ENCODE results near the gene ABCD1. TPM values are rescaled to one million over a fixed set of nuclear protein-coding genes. Genes with fewer than 3 reads are reported as not detected.

Gene ABCD1
- total RNA-seq, 3 donors from 2014 or later: 13.0 to 27.3 (median 13.0) TPM

DNA sequence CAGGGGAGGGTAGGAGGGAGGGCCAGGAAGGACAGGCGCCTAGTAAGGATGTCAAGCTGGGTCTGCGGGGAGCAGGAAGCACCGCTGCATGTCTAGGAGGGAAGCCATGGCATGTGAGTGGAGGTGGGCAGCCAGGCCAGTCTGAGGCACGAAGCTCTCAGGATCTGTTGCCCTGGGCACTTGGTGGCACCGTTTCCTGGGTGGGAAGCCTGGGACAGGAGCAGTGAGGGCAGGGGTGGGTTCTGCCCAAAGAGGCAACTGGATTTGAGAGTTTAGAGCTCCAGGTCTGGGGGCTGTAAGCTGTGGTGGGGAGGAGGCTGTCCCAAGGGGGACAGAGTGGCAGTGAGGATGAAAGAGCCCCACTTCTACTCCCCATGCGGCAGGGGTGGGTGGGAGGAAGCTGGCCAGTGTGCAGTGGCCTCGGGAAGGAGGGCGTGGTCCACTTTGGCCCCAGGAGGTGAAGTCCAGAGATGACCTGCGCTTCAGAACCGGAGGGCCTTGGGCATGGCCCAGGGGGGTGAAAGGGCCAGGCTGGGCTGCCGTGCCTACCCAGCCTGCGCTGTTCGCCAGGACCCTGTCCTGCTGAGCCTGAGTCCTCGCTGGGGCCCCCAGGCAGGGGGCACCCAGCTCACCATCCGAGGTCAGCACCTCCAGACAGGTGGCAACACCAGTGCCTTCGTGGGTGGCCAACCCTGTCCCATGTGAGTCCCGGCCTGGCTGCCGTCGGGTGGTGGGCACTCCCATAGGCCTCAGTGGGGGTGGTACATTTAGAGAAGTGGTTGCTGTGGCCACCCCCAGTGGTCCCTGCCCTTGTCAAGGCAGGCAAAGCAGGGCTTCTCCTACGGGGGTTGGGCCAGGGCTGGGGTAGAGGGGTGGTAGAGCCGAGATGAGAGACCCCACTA lies 47.9 kb downstream of the ABCD1 start:
- H3K4me1 ChIP-seq (ENCODE audit: low read depth): no peaks in the 10 kb centered on the region
- H3K4me3 ChIP-seq: no peak overlapping the region
- ATAC-seq (no peak), DNase-seq (peak in 1 of 3 donors; percentile 8)
- TF ChIP-seq CTCF (IDR thresholded peaks at IDR 0.05): no peak
- H3K36me3 ChIP-seq (ENCODE audit: low read depth): no peaks in the 10 kb centered on the region
- intact Hi-C loops (cut with DNase I, micrococcal nuclease): no loop called here
- no peaks in the 10 kb centered on the region for H3K9me3 ChIP-seq

DNA sequence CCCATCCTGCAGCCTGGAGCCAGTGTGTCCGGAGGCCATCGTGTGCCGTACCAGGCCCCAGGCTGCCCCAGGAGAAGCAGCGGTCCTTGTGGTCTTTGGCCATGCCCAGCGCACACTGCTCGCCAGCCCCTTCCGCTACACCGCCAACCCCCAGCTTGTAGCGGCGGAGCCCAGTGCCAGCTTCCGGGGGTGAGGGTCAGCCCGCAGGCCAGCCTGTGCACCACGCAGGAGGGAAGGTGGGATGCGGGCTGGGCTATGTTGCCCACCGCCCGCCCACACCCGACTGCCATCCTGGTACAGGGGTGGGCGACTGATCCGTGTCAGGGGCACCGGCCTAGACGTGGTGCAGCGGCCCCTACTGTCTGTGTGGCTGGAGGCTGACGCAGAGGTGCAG lies 48.6 kb downstream of the ABCD1 start:
- Histone ChIP-seq H3K9me3 (no peaks in the 10 kb centered on the region), H3K4me1 (ENCODE audit: low read depth) (no peaks in the 10 kb centered on the region), H3K36me3 (ENCODE audit: low read depth) (no peaks in the 10 kb centered on the region), H3K4me3 (no peak overlapping the region)
- no peak for TF ChIP-seq CTCF (IDR thresholded peaks at IDR 0.05)
- peak in 1 of 3 donors; percentile 7 for DNase-seq
- intact Hi-C loops (cut with DNase I, micrococcal nuclease): no loop called here
- ATAC-seq: no peak

DNA sequence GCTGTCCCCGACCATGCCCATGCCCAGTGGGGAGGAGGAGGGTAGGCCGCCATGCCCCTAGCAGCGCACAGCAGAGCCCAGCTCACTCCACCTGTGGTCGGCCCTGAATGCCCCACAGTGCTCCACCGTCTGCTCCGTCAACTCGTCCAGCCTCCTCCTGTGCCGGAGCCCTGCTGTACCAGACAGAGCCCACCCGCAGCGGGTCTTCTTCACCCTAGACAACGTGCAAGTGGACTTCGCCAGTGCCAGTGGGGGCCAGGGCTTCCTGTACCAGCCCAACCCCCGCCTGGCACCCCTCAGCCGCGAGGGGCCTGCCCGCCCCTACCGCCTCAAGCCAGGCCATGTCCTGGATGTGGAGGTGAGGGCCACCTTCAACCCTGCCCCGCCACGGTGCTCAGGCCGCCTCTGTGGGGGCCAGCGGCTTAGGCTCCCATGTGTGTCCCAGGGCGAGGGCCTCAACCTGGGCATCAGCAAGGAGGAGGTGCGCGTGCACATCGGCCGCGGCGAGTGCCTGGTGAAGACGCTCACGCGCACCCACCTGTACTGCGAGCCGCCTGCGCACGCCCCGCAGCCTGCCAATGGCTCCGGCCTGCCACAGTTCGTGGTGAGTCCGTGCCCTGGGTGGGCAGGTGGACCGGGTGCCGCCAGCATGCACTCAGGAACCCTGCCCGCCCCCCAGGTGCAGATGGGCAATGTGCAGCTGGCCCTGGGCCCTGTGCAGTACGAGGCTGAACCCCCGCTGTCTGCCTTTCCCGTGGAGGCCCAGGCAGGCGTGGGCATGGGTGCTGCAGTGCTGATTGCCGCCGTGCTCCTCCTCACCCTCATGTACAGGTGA lies 49.3 kb downstream of the ABCD1 start:
- ATAC-seq (no peak), DNase-seq (peak in 2 of 3 donors; percentile 14 to 49)
- H3K4me3 ChIP-seq: no peak overlapping the region
- intact Hi-C loops (cut with DNase I, micrococcal nuclease): no loop called here
- H3K4me1 ChIP-seq (ENCODE audit: low read depth): no peaks in the 10 kb centered on the region
- TF ChIP-seq CTCF (IDR thresholded peaks at IDR 0.05): no peak
- H3K36me3 ChIP-seq (ENCODE audit: low read depth): no peaks in the 10 kb centered on the region
- no peaks in the 10 kb centered on the region for H3K9me3 ChIP-seq

DNA sequence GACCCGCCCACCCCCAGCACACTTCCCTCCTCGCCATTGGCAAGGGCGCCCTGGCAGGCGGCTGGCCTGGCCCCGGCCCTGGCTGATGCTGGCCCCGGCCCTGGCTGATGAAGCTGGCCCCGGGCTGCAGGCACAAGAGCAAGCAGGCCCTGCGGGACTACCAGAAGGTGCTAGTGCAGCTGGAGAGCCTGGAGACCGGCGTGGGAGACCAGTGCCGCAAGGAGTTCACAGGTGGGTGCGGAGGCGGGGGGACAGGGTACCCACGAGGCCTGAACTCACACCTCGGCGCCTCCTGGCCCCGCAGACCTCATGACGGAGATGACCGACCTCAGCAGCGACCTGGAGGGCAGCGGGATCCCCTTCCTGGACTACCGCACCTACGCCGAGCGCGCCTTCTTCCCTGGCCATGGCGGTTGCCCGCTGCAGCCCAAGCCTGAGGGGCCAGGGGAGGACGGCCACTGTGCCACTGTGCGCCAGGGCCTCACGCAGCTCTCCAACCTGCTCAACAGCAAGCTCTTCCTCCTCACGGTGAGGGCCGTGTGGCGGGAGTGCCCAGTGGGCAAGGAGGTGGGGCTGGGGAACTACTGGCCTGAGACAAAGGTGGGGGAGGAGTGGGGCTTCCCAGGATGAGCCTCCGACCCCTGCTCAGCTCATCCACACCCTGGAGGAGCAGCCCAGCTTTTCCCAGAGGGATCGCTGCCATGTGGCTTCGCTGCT lies 50.1 kb downstream of the ABCD1 start:
- Histone ChIP-seq H3K36me3 (ENCODE audit: low read depth) (no peaks in the 10 kb centered on the region), H3K9me3 (no peaks in the 10 kb centered on the region), H3K4me1 (ENCODE audit: low read depth) (no peaks in the 10 kb centered on the region), H3K4me3 (no peak overlapping the region)
- ATAC-seq: no peak
- intact Hi-C loops (cut with DNase I, micrococcal nuclease): no loop called here
- no peak for TF ChIP-seq CTCF (IDR thresholded peaks at IDR 0.05)
- peak in 2 of 3 donors; percentile 8 to 40 for DNase-seq

DNA sequence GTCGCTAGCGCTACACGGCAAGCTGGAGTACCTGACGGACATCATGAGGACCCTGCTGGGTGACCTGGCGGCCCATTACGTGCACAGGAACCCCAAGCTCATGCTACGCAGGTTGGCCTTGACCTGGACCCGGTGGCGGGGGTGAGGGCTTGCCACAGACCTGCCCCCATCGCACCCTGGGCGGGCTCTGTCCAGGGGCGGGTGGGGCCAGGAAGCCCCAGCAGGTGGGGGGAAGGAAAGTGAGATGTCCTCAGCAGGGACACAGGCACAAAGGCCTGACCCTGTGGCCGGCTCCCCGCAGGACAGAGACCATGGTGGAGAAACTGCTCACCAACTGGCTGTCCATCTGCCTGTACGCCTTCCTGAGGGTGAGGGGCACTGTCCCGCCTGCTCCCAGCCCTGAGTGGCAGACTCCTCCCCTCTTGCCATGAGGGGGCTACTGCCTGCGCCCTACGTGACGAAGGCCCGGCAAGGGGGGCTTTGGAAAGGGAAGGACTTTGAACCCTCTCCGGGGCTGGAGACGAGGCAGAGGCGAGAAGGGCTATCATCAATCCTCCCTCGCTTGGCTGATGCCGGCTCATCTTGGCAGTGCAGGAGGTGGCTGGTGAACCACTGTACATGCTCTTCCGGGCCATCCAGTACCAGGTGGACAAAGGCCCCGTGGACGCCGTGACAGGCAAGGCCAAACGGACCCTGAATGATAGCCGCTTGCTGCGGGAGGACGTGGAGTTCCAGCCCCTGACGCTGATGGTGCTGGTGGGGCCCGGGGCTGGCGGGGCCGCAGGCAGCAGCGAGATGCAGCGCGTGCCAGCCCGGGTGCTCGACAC lies 50.9 kb downstream of the ABCD1 start:
- ATAC-seq (no peak), DNase-seq (peak in 2 of 3 donors; percentile 12 to 39)
- TF ChIP-seq CTCF (IDR thresholded peaks at IDR 0.05): no peak
- Histone ChIP-seq H3K36me3 (ENCODE audit: low read depth) (no peaks in the 10 kb centered on the region), H3K4me3 (no peak overlapping the region), H3K9me3 (no peaks in the 10 kb centered on the region), H3K4me1 (ENCODE audit: low read depth) (no peaks in the 10 kb centered on the region)
- intact Hi-C loops (cut with DNase I, micrococcal nuclease): no loop called here

All from mucosa of descending colon (tissue), 3 donors.